Esophagus squamous epithelium (tissue), 4 donors: ENCODE data around the gene IRX2.

Experiments
- CTCF ChIP-seq, 6 experiments: fragments of 450-650 bp in 4 of 6; fragments of 200-600 bp in 2 of 6; sonication (generic) in 2 of 6; IDR thresholded peaks; one replicate each; pipeline ENCODE4 v1.5.1; 2016 to 2019; ENCODE audit warnings: antibody characterized with exemption in 6 of 6, mild to moderate bottlenecking in 4 of 6, moderate library complexity in 4 of 6
- POLR2A ChIP-seq, 4 donors: fragments of 450-650 bp; IDR thresholded peaks; one replicate each; pipeline ENCODE4 v1.6.1; 2017; ENCODE audit warnings: antibody characterized with exemption in 4 of 4, mild to moderate bottlenecking in 4 of 4, moderate library complexity in 3 of 4

- TF ChIP-seq CTCF (IDR thresholded peaks at IDR 0.05) (no peak), POLR2A (IDR thresholded peaks at IDR 0.05) (no peak)
Measured at GRCh38 chr5:2714805-2715204, 36.7 kb downstream of the IRX2 start.
